Stimulated activated CD8-positive, alpha-beta memory T cell treated with anti-CD3 and anti-CD28 coated beads, Interleukin-12 subunit alpha, Interleukin-12 subunit beta, amount 100 ng/mL, for 1 hour (primary cell): ENCODE results near the gene RPL13.
"Not testable (repeated sequence)": the region's sequence is repeated elsewhere in the genome, so short reads cannot be mapped to it uniquely, and the experiment has no call there.

Experiments used
- DNase-seq: peaks from one replicate; pipeline ENCODE4 v3.0.0-alpha.2; 2020; ENCODE audit warnings: low read depth

RPL13 gene

DNA sequence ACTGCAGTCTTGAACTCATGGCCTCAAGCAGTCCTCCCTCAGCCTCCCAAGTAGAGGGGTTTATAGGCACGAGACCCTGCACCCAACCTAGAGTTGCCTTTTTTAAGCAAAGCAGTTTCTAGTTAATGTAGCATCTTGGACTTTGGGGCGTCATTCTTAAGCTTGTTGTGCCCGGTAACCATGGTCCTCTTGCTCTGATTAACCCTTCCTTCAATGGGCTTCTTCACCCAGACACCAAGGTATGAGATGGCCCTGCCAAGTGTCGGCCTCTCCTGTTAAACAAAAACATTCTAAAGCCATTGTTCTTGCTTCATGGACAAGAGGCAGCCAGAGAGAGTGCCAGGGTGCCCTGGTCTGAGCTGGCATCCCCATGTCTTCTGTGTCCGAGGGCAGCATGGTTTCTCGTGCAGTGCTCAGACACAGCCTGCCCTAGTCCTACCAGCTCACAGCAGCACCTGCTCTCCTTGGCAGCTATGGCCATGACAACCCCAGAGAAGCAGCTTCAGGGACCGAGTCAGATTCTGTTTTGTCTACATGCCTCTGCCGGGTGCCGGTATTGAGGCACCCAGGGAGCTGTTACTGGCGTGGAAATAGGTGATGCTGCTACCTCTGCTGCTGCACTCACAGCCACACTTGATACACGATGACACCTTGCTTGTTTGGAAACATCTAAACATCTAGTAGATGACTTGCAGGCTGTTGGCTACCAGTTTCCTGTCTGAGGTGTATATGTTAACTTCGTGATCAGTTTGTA lies 3.3 kb downstream of the RPL13 start:
- DNase-seq, result no peak

DNA sequence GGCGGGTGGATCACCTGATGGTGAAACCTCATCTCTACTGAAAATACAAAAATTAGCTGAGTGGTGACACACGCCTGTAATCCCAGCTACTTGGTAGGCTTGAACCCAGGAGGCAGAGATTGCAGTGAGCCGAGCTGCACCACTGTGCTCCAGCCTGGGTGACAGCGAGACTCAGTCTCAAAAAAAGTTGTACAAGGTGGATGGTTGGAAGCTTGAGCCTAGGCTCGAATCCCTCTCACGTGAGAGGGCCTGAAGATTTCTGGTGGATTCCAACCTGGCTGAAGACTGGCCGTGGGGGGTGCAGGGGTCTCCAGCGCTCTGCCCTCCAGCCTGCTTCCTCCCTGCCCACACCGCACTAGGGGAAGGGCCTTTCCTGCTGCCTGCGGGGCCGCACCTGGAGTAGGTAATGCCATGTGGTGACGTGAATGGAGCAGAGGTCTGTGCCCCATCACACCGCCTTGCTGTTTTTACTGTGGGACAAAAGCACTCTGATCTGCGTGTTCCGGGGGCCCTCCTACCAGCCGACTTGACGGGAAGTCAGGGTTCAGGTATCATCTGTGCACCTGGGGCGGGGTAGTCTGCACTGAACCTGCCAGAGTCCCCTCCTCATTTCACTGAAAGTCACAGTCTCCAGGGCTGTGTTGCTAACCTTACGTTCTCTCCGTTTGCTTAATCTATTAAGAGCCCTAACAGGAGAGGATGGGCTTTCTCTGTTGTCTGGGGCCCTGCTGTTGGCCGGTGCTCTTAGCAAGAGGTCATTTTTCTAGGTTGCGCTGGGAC lies 4.2 kb downstream of the RPL13 start:
- DNase-seq, result no peak

DNA sequence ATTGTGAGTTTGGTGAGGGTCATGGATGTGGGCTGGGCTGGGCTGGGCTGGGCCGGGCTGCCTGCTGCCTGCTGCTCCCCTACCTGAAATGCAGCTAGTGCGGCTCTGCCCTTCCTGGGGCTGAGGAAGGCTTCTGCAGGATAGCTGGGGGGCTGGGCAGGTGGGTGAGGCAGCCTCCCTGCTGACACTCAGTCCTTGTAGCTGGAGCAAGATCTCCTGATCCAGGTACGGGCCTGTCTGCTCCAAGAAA lies 4.7 kb downstream of the RPL13 start:
- no peak for DNase-seq

DNA sequence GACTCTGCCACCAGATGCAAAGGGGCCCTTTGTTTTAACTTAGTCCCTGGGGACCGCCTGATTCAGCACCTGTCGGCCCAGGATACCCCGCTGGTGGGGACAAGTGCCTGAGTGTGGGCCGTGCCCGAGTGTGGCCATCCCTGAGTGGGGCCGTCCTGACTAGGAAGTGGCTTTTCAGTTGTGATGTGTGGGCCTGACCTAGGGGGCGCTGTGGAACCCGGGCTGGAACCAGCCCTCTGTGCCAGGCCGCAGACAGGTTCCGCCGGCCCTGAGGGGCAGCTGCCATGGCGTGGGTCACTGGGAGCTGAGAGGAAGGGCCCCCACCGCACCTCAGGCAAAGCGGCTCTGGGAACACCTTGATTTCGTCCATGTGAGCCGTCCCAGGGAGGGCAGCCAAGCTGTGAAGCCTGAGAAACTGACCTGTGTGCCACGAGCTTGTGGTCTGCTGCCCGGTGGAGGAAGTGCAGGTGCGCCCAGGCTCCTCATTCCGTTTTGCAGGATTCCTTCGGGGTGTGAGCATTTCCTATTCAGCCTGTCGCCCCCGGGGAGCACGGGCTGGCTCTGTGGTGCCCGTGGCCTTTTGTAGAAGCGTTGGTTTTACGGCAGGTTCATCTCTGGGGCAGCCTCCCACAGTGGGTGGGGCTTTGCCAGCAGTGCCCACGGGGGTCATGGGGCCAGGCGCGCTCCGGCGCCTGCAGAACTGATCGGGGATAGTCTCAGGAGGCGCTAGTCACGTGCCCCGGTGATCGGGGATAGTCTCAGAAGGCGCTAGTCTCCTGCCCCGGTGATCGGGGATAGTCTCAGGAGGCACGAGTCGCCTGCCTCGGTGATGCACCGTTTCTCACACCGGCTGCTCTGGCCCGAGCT lies 5.3 kb downstream of the RPL13 start:
- DNase-seq, result no peak

DNA sequence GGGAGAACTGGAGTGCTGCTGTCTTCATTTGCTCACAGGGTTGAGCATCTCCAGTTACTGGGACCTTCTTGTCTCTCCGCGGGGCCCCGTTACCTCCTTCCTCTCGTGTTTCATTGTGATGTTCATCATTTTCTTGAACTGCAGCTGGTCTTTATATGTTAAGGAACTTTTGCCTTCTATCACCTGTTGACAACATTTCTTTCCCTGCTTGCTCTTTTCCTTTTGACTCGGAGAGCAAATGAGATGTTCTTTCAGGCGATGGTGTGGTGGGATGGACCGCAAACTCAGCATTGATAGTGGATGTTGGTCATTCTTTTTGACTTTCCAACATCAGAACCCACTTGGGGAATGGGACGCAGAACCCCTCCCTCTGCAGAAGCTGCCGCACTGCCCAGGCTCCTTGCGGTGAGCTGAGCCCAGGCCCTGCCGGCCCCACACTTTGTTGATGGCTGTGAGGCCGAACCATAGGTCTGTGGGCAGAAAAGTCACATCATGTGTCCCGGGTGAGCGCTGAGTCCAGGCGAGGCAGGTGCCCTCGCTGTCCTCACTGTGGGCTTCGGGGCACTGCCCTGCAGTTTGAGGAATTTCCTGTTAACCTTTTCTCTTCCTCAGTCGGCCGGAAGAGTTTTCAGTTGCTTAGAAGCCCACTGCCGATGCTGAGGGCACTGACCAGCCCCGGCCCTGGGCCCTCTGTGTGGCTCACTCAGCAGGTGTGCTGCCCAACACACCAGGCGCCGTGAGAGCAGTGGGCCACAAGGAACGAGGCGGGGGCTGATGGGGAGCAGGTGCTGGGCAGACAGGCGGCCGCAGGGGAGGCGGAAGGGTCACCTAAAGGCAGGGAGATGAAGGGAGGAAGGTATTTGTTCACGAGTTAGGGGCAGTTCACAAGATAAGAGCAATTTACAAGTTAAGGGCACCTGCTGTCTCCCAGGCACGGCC lies 7.4 kb downstream of the RPL13 start:
- no peak for DNase-seq

DNA sequence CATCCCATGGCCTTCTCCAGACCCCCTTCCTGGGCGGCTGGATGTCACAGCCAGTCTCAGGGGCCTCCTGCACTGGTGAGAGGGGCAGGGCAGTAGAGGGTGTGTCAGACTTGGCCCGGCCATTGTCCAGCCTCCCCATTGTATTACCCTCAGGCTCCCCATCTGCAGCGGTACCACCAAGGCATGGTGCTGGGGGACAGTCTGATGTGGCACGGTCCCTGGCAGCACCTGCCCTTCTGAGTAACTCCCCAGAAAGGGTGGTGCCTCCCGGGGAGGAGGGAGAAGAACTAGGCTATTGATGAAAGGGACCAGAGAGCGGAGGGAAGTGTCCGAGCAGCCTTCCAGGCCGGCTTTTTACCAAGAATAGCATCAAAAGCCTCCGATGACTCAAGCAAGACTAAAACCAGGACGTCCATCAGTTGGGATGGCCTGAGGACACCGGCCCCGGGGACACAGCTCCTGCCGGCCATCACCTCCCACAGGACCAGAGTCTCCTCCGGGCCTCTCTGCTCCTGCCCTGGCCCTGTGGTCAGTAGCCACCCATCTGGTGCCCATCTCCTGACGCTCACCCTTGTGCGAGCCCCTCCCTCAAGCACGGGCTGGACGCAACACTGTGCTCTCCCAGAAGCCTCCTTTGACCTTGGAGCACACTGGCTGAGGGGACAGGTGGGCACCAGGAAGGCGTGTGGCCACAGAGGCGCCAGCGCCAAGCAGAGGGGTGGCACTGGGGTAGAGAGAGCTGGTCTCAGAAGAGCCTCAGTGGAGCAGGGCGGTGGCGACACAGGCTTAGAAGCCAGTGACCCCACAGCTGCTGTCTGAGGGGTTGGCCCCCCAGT lies 9.2 kb downstream of the RPL13 start:
- DNase-seq, result no peak

DNA sequence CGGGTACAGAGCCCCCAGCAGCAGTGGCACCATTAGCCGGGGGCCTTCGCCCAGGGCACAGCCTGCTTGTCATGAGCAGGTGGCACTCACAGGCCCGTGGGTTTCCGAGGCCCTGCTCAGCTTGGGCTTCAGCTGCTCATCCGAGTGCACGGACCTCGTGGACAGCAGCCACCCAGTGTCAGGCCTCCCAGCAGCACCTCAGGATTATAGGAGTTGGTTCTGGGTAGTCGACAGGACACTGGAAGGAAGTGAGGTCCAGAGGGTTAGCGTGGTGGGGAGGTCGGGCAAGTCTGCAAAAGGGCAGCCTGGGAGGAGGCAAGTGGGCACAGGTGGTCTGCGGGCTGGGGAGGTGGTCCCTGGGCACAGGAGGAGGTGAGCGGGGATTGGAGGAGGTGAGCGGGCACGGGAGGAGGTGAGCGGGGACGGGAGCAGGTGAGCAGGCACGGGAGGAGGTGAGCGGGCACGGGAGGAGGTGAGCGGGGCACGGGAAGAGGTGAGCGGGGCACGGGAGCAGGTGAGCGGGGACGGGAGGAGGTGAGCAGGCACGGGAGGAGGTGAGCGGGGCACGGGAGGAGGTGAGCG lies 10.0 kb downstream of the RPL13 start:
- no peak for DNase-seq

DNA sequence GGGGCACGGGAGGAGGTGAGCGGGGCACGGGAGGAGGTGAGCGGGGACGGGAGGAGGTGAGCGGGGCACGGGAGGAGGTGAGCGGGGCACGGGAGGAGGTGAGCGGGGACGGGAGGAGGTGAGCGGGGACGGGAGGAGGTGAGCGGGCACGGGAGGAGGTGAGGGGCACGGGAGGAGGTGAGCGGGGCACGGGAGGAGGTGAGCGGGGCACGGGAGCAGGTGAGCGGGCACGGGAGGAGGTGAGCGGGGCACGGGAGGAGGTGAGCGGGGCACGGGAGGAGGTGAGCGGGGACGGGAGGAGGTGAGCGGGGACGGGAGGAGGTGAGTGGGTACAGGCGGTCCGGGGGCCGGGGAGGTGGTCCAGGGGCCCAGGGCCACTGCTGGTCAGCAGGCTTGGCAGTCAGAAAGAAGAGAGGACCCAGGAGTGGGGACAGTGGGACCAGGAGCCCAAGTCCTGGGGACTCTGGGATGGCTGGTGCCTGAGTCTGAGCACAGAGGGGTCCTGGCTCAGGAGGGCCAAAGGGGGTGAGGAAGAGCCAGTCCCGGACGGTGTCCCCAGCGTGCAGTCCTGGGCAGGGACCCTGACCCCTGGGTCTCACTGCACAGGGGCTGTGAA lies 10.6 kb downstream of the RPL13 start:
- not testable (repeated sequence) for DNase-seq

DNA sequence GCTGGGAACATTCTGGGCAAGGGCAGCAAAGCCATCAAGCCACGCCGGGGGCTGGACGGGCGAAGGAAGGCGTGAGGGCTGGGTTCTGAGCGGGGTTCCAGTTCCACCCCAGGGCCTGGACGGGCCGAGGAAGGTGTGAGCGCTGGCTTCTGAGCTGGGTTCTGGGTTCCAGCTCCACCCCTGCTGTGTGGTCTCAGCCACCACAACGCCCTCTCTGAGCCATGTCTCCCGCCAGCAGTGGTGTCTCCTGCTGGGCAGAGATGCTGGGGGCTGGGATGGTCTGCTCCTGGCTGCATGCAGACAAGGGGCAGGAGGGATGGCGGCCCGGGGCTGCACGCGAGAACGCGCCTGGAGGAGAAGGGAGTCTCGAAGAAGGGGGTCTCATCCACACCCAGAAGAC lies 11.2 kb downstream of the RPL13 start:
- DNase-seq, result no peak

DNA sequence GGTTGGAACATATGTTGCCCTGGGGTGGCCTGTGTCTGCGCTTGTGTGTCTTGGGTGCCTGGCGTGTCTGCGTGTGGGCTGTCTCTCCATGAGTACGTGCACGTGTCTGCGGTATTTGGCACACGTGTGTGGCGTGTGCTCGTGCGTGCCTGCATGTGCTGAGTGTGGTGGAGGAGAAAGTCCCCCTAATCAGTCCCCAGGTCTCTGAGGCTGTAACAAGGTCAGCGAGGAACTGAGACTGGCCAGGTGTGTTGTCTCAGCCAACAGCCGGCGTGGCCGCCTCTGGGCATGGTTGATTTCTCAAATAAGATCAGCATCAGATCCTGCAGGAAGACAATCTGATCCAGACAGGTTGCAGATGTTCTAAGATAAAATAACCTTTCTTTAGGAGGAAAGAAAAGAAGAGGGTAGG lies 11.6 kb downstream of the RPL13 start:
- no peak for DNase-seq

DNA sequence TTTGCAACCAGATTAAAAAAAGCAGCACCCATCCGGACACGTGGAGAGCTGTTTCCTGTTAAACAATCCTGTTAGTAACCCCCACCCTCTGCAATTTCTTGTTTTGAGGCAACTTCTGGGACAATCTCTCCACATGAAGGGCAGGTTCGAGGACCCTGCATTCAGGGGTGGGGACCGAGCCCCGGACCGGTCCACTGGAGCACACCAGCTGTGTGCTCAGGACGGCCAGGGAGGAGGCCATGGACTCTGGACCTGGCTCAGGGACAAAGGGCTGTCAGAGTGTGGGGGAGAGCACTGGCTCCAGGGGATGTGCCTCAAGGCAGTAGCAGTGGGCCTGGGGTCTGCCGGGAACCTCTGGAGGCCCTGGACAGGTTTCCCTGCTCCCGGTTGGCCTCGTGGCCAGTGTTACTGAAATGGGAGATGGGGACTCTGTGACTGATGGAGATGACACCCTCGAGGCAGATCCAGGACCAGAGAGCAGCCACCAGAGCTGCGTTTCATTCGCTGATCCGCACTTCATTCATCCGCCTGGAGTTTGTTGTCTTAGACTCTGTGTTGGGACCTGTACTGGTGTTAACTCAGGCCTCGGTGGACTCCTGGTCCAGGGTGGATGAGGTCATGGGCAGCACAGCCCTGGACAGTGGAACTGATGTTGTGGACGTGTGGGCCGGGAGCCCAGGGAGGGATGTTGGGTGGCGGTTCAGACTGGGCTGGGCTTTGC lies 12.2 kb downstream of the RPL13 start:
- DNase-seq, result no peak

DNA sequence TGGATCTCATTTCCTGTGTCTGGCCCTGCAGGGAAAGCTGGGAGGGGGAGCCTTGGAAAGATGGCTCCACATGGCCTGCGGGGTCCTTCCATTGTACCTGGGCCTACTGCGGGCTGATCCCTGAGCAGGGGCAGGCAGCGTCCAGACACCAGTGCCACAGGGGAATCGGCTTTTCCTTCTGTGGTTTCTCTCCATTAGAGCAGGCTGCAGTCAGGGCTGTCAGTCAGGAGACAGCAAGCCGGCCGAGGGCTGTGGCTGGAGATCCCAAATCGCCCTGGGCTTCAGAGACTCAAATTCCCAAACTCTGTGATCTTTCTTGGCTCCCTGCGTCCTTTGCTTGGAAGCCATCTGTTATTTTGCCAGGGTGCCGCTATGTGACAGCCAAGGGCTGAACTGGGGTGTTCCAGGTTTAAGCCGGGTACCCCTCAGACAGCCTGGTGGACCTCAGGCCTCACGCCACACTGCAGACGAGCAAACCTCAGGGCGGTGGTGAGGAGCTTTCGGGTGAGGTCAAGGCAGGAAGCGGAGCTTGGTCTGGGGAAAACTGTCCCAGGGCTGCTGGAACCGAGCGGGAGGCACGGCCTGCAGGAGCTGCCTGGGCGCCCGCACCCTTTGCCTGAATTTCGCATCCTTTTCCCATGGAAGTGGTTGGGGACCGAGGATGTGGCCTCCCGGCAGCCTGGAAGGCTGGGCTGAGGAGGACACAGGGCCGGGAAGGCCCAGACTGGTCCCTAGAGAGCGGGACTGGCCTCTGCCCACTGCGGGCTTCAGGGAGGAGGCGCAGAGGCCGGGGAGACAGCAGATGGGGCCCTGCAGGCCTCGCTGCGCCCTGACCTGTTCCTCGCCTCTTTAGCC lies 13.6 kb downstream of the RPL13 start:
- DNase-seq, result no peak

DNA sequence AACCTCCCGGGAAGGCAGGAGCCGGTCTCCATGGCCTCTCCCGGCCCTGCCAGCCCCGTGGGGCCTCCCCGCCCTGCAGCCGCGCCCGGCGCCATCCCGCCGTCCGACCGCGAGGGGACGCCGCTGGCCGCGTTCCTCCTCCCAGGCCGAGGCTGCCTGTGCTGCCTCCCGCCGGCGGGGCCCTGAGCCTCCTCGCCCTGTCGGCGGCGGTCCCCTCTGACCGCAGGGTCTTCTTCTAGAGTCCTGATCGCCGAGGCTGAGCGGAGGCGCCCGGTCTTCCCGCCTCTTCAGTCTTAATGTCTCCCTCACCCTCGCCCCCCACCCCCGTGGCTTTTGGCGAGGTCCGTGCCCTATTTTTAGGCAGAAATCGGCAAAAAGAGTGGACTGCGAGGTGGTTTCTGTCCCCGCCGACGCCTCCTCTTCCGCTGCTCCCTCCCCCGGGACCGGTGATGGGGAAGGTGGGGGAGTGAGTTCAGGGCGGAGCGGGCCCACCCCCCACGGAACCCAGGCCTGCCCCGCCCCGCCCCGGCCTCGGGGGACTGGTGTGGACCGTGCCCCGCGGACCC lies 14.3 kb downstream of the RPL13 start:
- DNase-seq, result no peak

DNA sequence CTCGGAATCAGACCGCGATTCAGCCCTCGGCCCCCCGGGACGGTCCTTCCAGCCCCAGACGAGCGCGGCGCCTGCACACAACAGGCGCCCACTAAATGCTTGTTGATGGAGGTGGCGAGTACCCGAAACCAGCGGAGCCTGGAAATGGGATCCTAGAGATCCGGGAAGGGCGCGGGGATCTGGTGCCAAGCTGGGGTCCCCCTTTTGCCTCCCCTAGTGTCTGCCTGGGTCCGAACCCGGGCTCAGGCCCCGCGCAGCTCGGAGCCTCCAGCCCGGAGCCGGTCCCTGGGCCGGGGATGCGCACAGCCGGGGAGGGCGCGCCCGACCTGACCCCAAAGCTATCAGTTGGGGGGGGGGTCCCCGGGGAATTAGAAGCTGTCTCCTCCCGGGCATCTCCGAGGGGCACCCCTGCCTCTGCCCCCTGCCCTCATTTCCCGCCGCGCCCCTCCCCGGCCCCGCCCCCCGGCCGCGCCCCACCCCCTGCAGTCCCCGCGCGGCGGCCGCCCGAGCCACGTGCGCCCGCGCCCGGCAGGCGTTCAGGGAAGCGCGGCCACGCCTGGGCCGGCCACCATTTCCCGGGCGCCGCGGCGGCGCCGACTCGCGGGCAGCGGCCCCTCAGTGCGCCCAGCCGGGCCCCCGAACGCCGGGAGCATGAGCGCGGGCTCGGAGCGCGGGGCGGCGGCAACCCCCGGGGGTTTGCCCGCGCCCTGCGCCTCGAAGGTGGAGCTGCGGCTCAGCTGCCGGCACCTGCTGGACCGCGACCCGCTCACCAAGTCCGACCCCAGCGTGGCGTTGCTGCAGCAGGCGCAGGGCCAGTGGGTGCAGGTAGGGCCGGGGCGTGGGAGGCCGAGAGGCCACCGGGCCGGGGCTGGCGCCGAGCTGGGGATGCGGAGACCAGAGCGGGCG lies 15.0 kb downstream of the RPL13 start, which contains the start of gene CPNE7:
CPNE7 (plus strand) TSS at position 512 of the 906 bp plus-strand sequence; CDS start at position 652, 140 bp downstream.
- no peak for DNase-seq

DNA sequence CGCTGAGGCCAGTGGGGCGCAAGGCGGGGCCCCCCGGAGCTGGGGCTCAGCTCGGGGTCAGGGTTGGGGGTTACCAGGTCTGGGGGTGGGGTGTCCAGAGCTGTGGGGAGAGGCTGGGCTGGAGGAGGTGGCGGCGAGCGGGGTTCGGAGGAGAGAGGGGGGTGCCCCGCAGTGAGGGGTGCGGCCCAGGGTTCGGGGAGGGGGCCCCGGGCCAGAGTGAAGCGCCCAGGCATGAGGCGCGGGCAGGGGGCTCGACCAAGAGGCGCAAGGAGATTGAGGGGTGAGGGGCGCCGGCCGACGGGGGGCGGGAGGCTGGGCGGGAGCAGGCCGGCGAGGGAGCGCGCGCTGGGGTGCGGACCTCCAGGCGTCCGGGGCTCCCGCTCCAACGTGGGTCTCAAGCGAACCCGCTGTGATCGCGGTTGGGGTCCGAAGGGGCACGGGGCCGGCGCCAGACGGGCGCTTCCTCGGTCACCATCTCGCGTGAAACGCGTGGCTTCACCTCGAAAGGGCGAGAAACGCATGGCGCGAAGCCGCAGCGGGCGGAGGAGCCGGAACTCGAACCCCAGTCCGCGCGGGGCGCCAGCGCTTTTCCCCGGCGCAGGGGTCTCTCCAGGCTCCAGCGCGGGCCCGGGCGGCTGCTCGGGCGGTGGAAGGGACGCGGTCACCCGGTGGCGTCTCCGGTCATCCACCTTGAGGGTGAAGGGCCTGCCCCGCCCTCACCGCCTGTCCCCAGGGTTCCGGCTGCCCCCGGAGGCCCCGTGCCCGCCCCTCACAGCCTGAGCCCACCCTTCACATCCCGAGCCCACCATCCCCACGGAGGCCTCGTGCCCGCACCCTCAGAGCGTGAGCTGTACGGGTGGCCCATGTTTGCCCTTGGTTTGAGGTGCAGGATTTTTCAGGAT lies 15.9 kb downstream of the RPL13 start:
- DNase-seq, result no peak
